GM10847 (cell line): Measurements from ENCODE around the gene OR10G2.

Experiments
- POLR2A ChIP-seq: IDR thresholded peaks from 2 replicates; pipeline ENCODE4 v1.6.1; 2011; ENCODE audit not compliant: insufficient read length; ENCODE audit errors: extremely low read depth

OR10G2 gene

DNA sequence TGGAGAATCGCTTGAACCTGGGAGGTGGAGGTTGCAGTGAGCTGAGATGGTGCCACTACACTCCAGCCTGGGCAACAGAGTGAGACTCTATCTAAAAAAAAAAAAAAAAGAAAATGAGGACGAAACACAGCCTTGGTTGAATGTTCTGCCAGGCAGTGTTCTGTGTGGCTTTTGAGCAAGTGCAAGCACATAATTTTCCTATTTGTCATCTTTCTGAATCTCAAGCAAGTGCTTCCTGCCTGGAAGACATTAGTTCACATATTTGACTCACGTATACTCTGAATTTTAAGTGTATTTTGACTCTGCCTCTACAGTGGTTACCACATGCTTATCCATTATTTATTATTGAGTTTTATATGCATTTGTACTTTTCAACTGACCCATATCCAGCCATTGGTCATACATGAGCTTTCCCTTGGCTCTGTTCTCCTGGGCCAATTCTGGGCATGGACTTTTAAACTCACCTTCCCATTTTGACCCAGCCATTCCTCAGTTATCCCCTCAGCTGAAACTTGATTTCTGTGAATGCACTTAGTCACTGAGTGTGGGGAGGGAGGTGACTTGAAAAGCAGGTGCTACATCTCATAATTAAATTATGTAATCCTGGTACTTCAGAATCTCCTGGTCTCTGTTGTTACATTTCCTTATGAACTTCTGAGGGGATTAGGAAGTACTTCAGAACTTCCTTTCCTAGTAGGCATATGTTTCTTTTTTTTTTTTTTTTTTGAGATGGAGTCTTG is 8.1 kb downstream of the OR10G2 start:
- TF ChIP-seq POLR2A: no peak

DNA sequence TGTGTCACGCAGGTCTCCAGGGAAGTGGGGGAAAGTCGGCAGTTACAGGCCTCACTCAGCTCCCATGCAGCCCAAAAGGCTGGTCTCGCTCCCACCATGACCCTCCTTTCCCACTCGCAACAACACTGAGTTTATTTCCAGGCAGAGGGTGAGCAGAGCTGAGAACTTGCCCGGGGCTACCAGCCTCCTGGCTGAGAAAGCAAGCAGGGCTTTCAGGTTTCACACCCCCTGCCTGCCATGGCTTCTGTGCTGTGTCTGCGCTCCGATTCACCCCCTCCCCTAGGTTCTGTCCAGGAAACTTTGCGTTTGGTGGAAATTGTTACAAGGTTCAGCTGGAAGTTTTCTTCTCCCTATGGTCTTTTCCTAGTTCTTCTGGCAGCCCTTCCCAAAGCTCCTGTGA is 17.1 kb downstream of the OR10G2 start:
- no peak for TF ChIP-seq POLR2A

DNA sequence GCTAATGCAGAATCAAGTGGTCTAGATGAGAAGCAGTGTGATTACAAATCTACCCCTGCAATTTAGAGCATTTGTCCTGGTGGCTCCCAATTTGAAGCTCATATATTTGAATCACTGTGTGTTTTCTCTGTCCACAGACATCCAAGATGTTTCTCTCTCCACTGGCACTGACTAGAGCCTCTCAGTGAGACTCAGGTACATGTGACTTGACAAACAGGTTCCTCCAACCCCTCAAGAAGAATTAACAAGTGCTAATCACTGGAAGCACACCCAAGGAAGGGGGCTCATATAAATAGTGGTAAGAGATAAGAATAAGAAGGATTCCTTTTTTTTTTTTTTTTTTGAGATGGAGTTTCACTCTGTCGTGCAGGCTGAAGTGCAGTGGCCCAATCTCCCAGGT is 20.5 kb downstream of the OR10G2 start:
- TF ChIP-seq POLR2A: no peak

DNA sequence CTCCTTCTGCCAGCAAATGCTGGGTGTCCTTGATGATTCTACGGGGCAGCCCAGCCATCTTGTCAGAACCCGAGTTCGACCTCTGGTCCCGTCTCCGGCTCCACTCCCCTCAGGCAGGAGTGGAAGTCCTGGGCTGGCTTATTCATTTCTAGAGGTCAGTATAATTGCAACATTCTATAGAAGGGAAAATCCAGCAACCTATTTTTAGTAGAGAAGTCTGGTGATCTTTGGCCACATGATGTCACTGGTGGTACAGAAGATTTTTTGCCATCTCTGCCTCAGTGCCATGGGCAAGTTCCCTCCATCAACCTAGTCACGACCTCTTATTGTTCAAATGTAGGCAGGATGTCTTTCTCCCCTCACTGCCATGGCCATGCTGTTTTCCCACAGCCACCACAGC is 22.4 kb downstream of the OR10G2 start:
- TF ChIP-seq POLR2A: no peak

DNA sequence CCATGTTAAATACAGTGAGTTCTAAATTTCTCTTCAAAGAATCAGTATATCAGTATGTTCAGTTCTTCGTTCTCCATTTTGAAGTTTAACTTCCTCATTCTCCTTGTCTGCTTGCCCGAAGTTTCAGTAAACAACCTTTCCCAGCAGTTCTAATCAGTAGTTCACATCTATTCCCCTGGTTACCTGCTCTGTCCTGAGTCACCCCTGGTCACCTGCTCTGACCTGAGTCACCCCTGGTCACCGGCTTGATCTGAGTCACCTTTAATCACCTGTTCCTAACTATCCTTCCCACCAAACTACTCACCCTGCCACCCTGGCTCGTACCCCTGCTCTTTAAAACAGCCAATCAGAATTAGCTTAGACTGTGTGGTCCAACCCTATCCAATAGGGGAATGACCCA is 45.4 kb downstream of the OR10G2 start:
- TF ChIP-seq POLR2A: no peak
